ENCODE measurements around the gene TPRN. TPM values are rescaled to one million over a fixed set of nuclear protein-coding genes. Genes with fewer than 3 reads are reported as not detected.

Gene TPRN
- total and polyA plus RNA-seq, 2 donors (not counting 1 experiment from before 2014, with no cell fraction given): 1.6 to 5.8 TPM

GRCh38 chr9:137215196-137215986 is 14.8 kb upstream of the TPRN start:
- peaks cover 5% of the 10 kb centered on the region for H3K4me1 ChIP-seq (ENCODE audit: control insufficient read depth, extremely low read depth, insufficient read depth, low read length)
- no peak overlapping the region for H3K27ac ChIP-seq (ENCODE audit: insufficient read depth, low read length)
- TF ChIP-seq EZH2 (IDR thresholded peaks at IDR 0.05; ENCODE audit: low read length, missing control alignments) (no peak), CTCF (conservative IDR thresholded peaks at IDR 0.05 in 1 of 2, IDR thresholded peaks at IDR 0.05 in 1 of 2; ENCODE audit: low read depth in 1 of 2, low read length in 2 of 2) (no peak)
- no peak overlapping the region for H3K9ac ChIP-seq (ENCODE audit: insufficient read depth, low read length)
- no peaks in the 10 kb centered on the region for H4K20me1 ChIP-seq (ENCODE audit: control insufficient read depth, extremely low read depth, insufficient read depth, low read length)
- no peak overlapping the region for H2AFZ ChIP-seq (ENCODE audit: low read length)
- no peak overlapping the region for H3K4me3 ChIP-seq (replicated peaks in 1 of 4; ENCODE audit: control extremely low read depth in 1 of 4, insufficient read depth in 1 of 4, low read depth in 3 of 4, low read length in 4 of 4)
- DNase-seq (ENCODE audit: low read depth in 2 of 2): no peak
- peaks cover 19% of the 10 kb centered on the region for H3K36me3 ChIP-seq (ENCODE audit: control insufficient read depth, insufficient read depth, low read length)
- no peaks in the 10 kb centered on the region for H3K79me2 ChIP-seq (ENCODE audit: control insufficient read depth, insufficient read depth, low read length)
- no peak overlapping the region for H3K4me2 ChIP-seq (ENCODE audit: extremely low read depth, insufficient read depth, low read length)
- H3K27me3 ChIP-seq (ENCODE audit: control insufficient read depth, insufficient read depth, low read length): no peaks in the 10 kb centered on the region
- H3K9me3 ChIP-seq (ENCODE audit: control insufficient read depth, insufficient read depth, low read depth, low read length): no peaks in the 10 kb centered on the region

GRCh38 chr9:137214620-137215019 is 14.1 kb upstream of the TPRN start:
- Histone ChIP-seq H3K79me2 (ENCODE audit: control insufficient read depth, insufficient read depth, low read length) (no peaks in the 10 kb centered on the region), H3K9me3 (ENCODE audit: control insufficient read depth, insufficient read depth, low read depth, low read length) (no peaks in the 10 kb centered on the region), H2AFZ (ENCODE audit: low read length) (no peak overlapping the region), H3K36me3 (ENCODE audit: control insufficient read depth, insufficient read depth, low read length) (peaks cover 19% of the 10 kb centered on the region), H3K27me3 (ENCODE audit: control insufficient read depth, insufficient read depth, low read length) (no peaks in the 10 kb centered on the region), H3K9ac (ENCODE audit: insufficient read depth, low read length) (no peak overlapping the region), H3K4me2 (ENCODE audit: extremely low read depth, insufficient read depth, low read length) (no peak overlapping the region), H3K4me3 (replicated peaks in 1 of 4; ENCODE audit: control extremely low read depth in 1 of 4, insufficient read depth in 1 of 4, low read depth in 3 of 4, low read length in 4 of 4) (no peak overlapping the region), H3K27ac (ENCODE audit: insufficient read depth, low read length) (no peak overlapping the region), H4K20me1 (ENCODE audit: control insufficient read depth, extremely low read depth, insufficient read depth, low read length) (no peaks in the 10 kb centered on the region), H3K4me1 (ENCODE audit: control insufficient read depth, extremely low read depth, insufficient read depth, low read length) (peaks cover 5% of the 10 kb centered on the region)
- DNase-seq (ENCODE audit: low read depth in 2 of 2): no peak
- no peak for TF ChIP-seq CTCF (conservative IDR thresholded peaks at IDR 0.05 in 1 of 2, IDR thresholded peaks at IDR 0.05 in 1 of 2; ENCODE audit: low read depth in 1 of 2, low read length in 2 of 2)
- no peak for TF ChIP-seq EZH2 (IDR thresholded peaks at IDR 0.05; ENCODE audit: low read length, missing control alignments)

GRCh38 chr9:137213160-137214060 is 12.9 kb upstream of the TPRN start:
- Histone ChIP-seq H3K9ac (ENCODE audit: insufficient read depth, low read length) (no peak overlapping the region), H3K4me3 (replicated peaks in 1 of 4; ENCODE audit: control extremely low read depth in 1 of 4, insufficient read depth in 1 of 4, low read depth in 3 of 4, low read length in 4 of 4) (no peak overlapping the region), H2AFZ (ENCODE audit: low read length) (no peak overlapping the region), H3K36me3 (ENCODE audit: control insufficient read depth, insufficient read depth, low read length) (peaks cover 17% of the 10 kb centered on the region), H3K4me2 (ENCODE audit: extremely low read depth, insufficient read depth, low read length) (no peak overlapping the region), H3K27ac (ENCODE audit: insufficient read depth, low read length) (no peak overlapping the region), H4K20me1 (ENCODE audit: control insufficient read depth, extremely low read depth, insufficient read depth, low read length) (no peaks in the 10 kb centered on the region), H3K27me3 (ENCODE audit: control insufficient read depth, insufficient read depth, low read length) (no peaks in the 10 kb centered on the region), H3K79me2 (ENCODE audit: control insufficient read depth, insufficient read depth, low read length) (no peaks in the 10 kb centered on the region), H3K4me1 (ENCODE audit: control insufficient read depth, extremely low read depth, insufficient read depth, low read length) (no peaks in the 10 kb centered on the region), H3K9me3 (ENCODE audit: control insufficient read depth, insufficient read depth, low read depth, low read length) (no peaks in the 10 kb centered on the region)
- no peak for DNase-seq (ENCODE audit: low read depth in 2 of 2)
- TF ChIP-seq EZH2 (IDR thresholded peaks at IDR 0.05; ENCODE audit: low read length, missing control alignments) (no peak), CTCF (conservative IDR thresholded peaks at IDR 0.05 in 1 of 2, IDR thresholded peaks at IDR 0.05 in 1 of 2; ENCODE audit: low read depth in 1 of 2, low read length in 2 of 2) (peak in 1 of 2 donors; percentile 19)
